SK-N-SH (cell line): ENCODE measurements around the gene PTGER1. TPM values are rescaled to one million over a fixed set of nuclear protein-coding genes. Genes with fewer than 3 reads are reported as not detected.

ENCODE experiments used
- CTCF ChIA-PET: fragments of 300-600, 350-600 bp; formaldehyde crosslinking; extraction: SDS; loops from one replicate; lab custom pipeline; 2021; lab: Yijun Ruan, JAX
- POLR2A ChIA-PET: fragments of 350-600 bp; sonication (Branson Sonifier 250); formaldehyde crosslinking; extraction: SDS; loops from one replicate; lab custom pipeline; 2020; ENCODE audit warnings: antibody characterized with exemption, inconsistent platforms; lab: Yijun Ruan, JAX
- DNase-seq: peaks from one replicate; pipeline ENCODE4 v3.0.0; 2012
- H2AFZ ChIP-seq: fragments of 200-600 bp; sonication (generic); 2 replicates; pipeline ENCODE4 v1.8.1; 2016; ENCODE audit warnings: antibody characterized with exemption, mild to moderate bottlenecking, low read depth
- H3F3A ChIP-seq: fragments of 200-600 bp; sonication (generic); replicated peaks from 2 replicates; pipeline ENCODE3; 2016; ENCODE audit warnings: antibody characterized with exemption, mild to moderate bottlenecking; ENCODE audit not compliant: insufficient read depth
- H3K27ac ChIP-seq, 2 experiments: fragments of 200-500 bp in 1 of 2; fragments of 200-600 bp in 1 of 2; sonication (Bioruptor generic) in 1 of 2; sonication (generic), shearing (Covaris generic) in 1 of 2; 2 replicates each; pipeline versions ENCODE4 v1.5.1 to v1.6.1; 2014 to 2016; ENCODE audit warnings: low read depth in 2 of 2, inconsistent platforms in 1 of 2, low read length in 1 of 2, mild to moderate bottlenecking in 1 of 2, mixed read lengths in 1 of 2
- H3K27me3 ChIP-seq: fragments of 200-600 bp; sonication (generic), shearing (Covaris generic); 2 replicates; pipeline ENCODE4 v1.6.1; 2016; ENCODE audit warnings: mixed run types; ENCODE audit not compliant: insufficient read depth
- H3K36me3 ChIP-seq, 2 experiments: fragments of 200-500 bp in 1 of 2; fragments of 200-600 bp in 1 of 2; sonication (Bioruptor generic) in 1 of 2; sonication (generic) in 1 of 2; replicated peaks in 1 of 2; 2 replicates each; pipeline versions ENCODE3 to v1.5.1; 2014 to 2016; ENCODE audit warnings: low read length in 1 of 2, mild to moderate bottlenecking in 1 of 2; ENCODE audit not compliant: insufficient read depth in 2 of 2, control insufficient read depth in 1 of 2
- H3K4me1 ChIP-seq, 2 experiments: fragments of 200-500 bp in 1 of 2; fragments of 200-600 bp in 1 of 2; sonication (Bioruptor generic) in 1 of 2; sonication (generic), shearing (Covaris generic) in 1 of 2; 2 replicates each; pipeline versions ENCODE4 v1.5.1 to v1.6.1; 2014 to 2016; ENCODE audit warnings: low read depth in 1 of 2, low read length in 1 of 2, mixed run types in 1 of 2; ENCODE audit not compliant: insufficient read depth in 2 of 2, control insufficient read depth in 1 of 2
- H3K4me2 ChIP-seq: fragments of 200-600 bp; sonication (generic), shearing (Covaris generic); 2 replicates; pipeline ENCODE4 v1.6.1; 2017; ENCODE audit warnings: mixed run types
- H3K4me3 ChIP-seq, 2 experiments: fragments of 200-500 bp in 1 of 2; fragments of 200-600 bp in 1 of 2; sonication (Bioruptor generic) in 1 of 2; sonication (generic), shearing (Covaris generic) in 1 of 2; 2 replicates each; pipeline versions ENCODE4 v1.5.1 to v1.8.1; 2014 to 2016; ENCODE audit warnings: low read depth in 2 of 2, inconsistent platforms in 1 of 2, low read length in 1 of 2, mild to moderate bottlenecking in 1 of 2, mixed read lengths in 1 of 2, moderate library complexity in 1 of 2
- H3K79me2 ChIP-seq: fragments of 200-600 bp; sonication (generic); 2 replicates; pipeline ENCODE4 v1.8.1; 2017; ENCODE audit warnings: mild to moderate bottlenecking; ENCODE audit not compliant: insufficient read depth
- H3K9ac ChIP-seq: fragments of 200-600 bp; sonication (generic); 2 replicates; pipeline ENCODE4 v1.6.1; 2017; ENCODE audit warnings: mixed run types
- H3K9me2 ChIP-seq: fragments of 200-600 bp; sonication (generic); 2 replicates; pipeline ENCODE4 v1.6.1; 2017; ENCODE audit warnings: mixed run types
- H3K9me3 ChIP-seq: fragments of 200-600 bp; sonication (generic); 2 replicates; pipeline ENCODE4 v1.6.1; 2017; ENCODE audit warnings: mixed run types, mild to moderate bottlenecking, moderate library complexity
- H4K20me1 ChIP-seq: fragments of 200-600 bp; sonication (generic); 2 replicates; pipeline ENCODE4 v1.6.1; 2017; ENCODE audit warnings: mild to moderate bottlenecking, mixed run types; ENCODE audit not compliant: insufficient read depth
- ELF1 ChIP-seq: IDR thresholded peaks from 2 replicates; pipeline ENCODE4 v1.4.0; 2012
- EZH2phosphoT487 ChIP-seq: fragments of 200-600 bp; sonication (generic); IDR thresholded peaks from 2 replicates; pipeline ENCODE4 v1.6.1; 2017; ENCODE audit warnings: low read depth, mixed run types, mild to moderate bottlenecking, antibody characterized with exemption, moderate library complexity, borderline replicate concordance
- FOSL2 ChIP-seq: IDR thresholded peaks from 2 replicates; pipeline ENCODE4 v1.4.0; 2012; ENCODE audit warnings: low read depth, mild to moderate bottlenecking, moderate library complexity, borderline replicate concordance
- GABPA ChIP-seq: IDR thresholded peaks from 2 replicates; pipeline ENCODE4 v1.4.0; 2012; ENCODE audit warnings: low read depth, mild to moderate bottlenecking
- GATA2 ChIP-seq: sonication (generic); formaldehyde crosslinking; IDR thresholded peaks from 2 replicates; pipeline ENCODE4 v1.5.0; 2020; ENCODE audit warnings: mild to moderate bottlenecking, missing genetic modification reagents
- JUND ChIP-seq: IDR thresholded peaks from 2 replicates; pipeline ENCODE4 v1.4.0; 2012
- MXI1 ChIP-seq: IDR thresholded peaks from 2 replicates; pipeline ENCODE4 v1.6.1; 2012; ENCODE audit warnings: mild to moderate bottlenecking, low read depth, low read length, improper control_type of control experiment
- NFIC ChIP-seq: IDR thresholded peaks from 2 replicates; pipeline ENCODE4 v1.4.0; 2012; ENCODE audit warnings: borderline replicate concordance
- POLR2AphosphoS5 ChIP-seq: IDR thresholded peaks from 2 replicates; pipeline ENCODE4 v1.6.1; 2012; ENCODE audit warnings: low read depth, low read length
- SIN3A ChIP-seq: IDR thresholded peaks from 2 replicates; pipeline ENCODE4 v1.6.1; 2012; ENCODE audit warnings: low read depth, mild to moderate bottlenecking, low read length, moderate library complexity, borderline replicate concordance
- TAF1 ChIP-seq: IDR thresholded peaks from 2 replicates; pipeline ENCODE4 v1.6.1; 2012; ENCODE audit warnings: low read depth, mild to moderate bottlenecking, low read length, moderate library complexity, borderline replicate concordance
- YY1 ChIP-seq: IDR thresholded peaks from 2 replicates; pipeline ENCODE4 v1.4.0; 2012; ENCODE audit warnings: low read depth, mild to moderate bottlenecking
- WGBS: methylation state at CpG from one replicate; pipeline ENCODE4 v1.1.6; 2017; ENCODE audit warnings: low lambda C conversion rate; 5-methylcytosine and 5-hydroxymethylcytosine counted together
- polyA plus RNA-seq, 3 experiments: library from polyadenylated mRNA; depleted of rRNA; stranded (reverse); fragments of >200 nt; gene quantifications; 2 replicates each; pipeline ENCODE4 v1.2.3, GENCODE V29; 2012
- TF ChIP-seq, protein P1 (sequence below): IDR thresholded peaks from 2 replicates; pipeline ENCODE4 v1.4.0; 2012; ENCODE audit warnings: low read depth, borderline replicate concordance
- TF ChIP-seq, protein P2 (sequence below): fragments of 200-600 bp; sonication (generic); IDR thresholded peaks from 2 replicates; pipeline ENCODE4 v1.6.1; 2017; ENCODE audit warnings: antibody characterized with exemption, mild to moderate bottlenecking, moderate library complexity
- TF ChIP-seq, protein P3 (sequence below): fragments of 150-350 bp; IDR thresholded peaks from 2 replicates; pipeline ENCODE4 v1.6.1; 2016; ENCODE audit warnings: mild to moderate bottlenecking, low read depth, low read length

Gene PTGER1
- polyA plus RNA-seq, 1 of the 3 experiments (the other 2 are of a cell fraction), result 6.0 TPM

DNA sequence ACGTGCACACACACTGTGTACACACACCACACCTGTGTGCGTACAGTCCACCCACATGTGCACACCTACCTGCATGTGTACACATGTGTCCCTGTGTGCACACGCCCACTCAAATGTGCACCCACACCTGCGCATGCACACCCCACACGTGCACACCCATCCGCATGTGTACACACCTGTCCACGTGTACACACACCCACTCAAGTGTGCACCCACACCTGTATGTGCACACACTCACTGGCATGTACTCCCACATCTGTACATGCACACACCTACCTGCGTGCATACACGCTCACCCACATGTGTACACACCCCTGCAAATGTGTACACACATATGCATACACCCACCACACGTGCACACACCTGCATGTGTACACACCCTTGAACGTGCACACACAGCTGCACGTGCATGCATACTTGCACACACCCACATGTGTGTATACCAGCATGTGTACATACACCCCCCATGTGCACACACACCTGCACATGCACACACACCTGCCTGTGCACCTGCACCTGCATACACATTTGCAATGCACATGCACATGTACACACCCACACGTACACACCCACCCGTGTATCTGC, 31.4 kb downstream of the PTGER1 start:
- no peaks in the 10 kb centered on the region for H3F3A ChIP-seq
- ChIA-PET POLR2A (no interaction called here), CTCF (no interaction called here)
- no peak overlapping the region for H3K27ac ChIP-seq
- peaks cover 0 to 24% of the 10 kb centered on the region in 2 experiments; a peak in 1 of 4 replicates for H3K4me1 ChIP-seq
- H3K4me3 ChIP-seq, result no peak overlapping the region
- H4K20me1 ChIP-seq, result peaks cover 15% of the 10 kb centered on the region
- H3K36me3 ChIP-seq, result peaks cover 30 to 32% of the 10 kb centered on the region in 2 experiments
- H2AFZ ChIP-seq, result no peak overlapping the region
- H3K9me3 ChIP-seq, result no peaks in the 10 kb centered on the region
- H3K79me2 ChIP-seq, result peaks cover 27% of the 10 kb centered on the region
- no peak for DNase-seq
- H3K4me2 ChIP-seq, result no peak overlapping the region
- TF ChIP-seq SIN3A (no peak), JUND (no peak), POLR2AphosphoS5 (no peak), NFIC (no peak), TAF1 (no peak)
- TF ChIP-seq, protein P1, sequence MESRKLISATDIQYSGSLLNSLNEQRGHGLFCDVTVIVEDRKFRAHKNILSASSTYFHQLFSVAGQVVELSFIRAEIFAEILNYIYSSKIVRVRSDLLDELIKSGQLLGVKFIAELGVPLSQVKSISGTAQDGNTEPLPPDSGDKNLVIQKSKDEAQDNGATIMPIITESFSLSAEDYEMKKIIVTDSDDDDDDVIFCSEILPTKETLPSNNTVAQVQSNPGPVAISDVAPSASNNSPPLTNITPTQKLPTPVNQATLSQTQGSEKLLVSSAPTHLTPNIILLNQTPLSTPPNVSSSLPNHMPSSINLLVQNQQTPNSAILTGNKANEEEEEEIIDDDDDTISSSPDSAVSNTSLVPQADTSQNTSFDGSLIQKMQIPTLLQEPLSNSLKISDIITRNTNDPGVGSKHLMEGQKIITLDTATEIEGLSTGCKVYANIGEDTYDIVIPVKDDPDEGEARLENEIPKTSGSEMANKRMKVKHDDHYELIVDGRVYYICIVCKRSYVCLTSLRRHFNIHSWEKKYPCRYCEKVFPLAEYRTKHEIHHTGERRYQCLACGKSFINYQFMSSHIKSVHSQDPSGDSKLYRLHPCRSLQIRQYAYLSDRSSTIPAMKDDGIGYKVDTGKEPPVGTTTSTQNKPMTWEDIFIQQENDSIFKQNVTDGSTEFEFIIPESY, result no peak
- WGBS, result 93% methylated on average over 12 of the region's 14 CpGs
- no peak overlapping the region for H3K9ac ChIP-seq
- no peaks in the 10 kb centered on the region for H3K9me2 ChIP-seq
- no peaks in the 10 kb centered on the region for H3K27me3 ChIP-seq

DNA sequence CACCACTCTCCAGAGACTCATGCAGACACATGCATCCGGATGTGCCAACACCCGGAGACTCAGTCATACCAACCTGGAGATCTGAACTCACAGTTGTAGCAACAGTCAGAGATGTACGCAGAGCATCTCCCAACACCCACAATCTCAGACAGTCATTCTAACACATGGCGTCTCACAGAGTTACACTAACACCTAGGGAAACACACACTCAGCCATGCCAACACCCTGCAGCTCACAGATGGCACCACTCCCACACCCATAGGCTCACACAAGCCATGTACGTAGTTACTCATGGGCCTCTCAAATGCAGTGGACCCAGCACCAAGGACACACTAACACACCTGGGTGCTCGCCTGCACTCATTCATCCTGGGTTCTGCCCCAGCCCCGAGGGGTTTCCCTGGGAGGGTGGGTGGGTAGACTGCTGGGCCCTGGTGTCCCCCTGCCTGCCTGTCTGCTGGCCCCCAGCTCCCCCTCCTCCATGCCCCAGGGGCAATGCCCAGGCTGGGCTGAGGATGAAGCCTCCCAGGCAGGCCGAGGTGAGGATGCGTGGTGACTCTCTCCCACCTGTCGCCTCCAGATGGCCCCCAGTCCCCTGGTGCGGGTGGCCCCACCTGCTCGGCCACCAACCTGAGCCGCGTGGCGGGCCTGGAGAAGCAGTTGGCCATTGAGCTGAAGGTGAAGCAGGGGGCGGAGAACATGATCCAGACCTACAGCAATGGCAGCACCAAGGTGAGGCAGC, 32.1 kb downstream of the PTGER1 start:
- peaks cover 19% of the 10 kb centered on the region for H4K20me1 ChIP-seq
- no peak overlapping the region for H2AFZ ChIP-seq
- H3K36me3 ChIP-seq, result peaks cover 25 to 27% of the 10 kb centered on the region in 2 experiments
- DNase-seq, result no peak
- no peak overlapping the region for H3K9ac ChIP-seq
- H3K4me3 ChIP-seq, result no peak overlapping the region
- H3K79me2 ChIP-seq, result peaks cover 34% of the 10 kb centered on the region
- WGBS, result 94% methylated on average over 6 of the region's 16 CpGs
- H3K27me3 ChIP-seq, result no peaks in the 10 kb centered on the region
- no peaks in the 10 kb centered on the region for H3K9me2 ChIP-seq
- no peaks in the 10 kb centered on the region for H3F3A ChIP-seq
- POLR2A ChIA-PET, result no interaction called here
- H3K27ac ChIP-seq, result no peak overlapping the region
- H3K4me2 ChIP-seq, result no peak overlapping the region
- no peaks in the 10 kb centered on the region for H3K9me3 ChIP-seq
- peaks cover 0 to 24% of the 10 kb centered on the region in 2 experiments; a peak in 1 of 4 replicates for H3K4me1 ChIP-seq
- CTCF ChIA-PET, result no interaction called here
- TF ChIP-seq, protein P1, result no peak
- TF ChIP-seq FOSL2, result no peak
- TF ChIP-seq, protein P2, sequence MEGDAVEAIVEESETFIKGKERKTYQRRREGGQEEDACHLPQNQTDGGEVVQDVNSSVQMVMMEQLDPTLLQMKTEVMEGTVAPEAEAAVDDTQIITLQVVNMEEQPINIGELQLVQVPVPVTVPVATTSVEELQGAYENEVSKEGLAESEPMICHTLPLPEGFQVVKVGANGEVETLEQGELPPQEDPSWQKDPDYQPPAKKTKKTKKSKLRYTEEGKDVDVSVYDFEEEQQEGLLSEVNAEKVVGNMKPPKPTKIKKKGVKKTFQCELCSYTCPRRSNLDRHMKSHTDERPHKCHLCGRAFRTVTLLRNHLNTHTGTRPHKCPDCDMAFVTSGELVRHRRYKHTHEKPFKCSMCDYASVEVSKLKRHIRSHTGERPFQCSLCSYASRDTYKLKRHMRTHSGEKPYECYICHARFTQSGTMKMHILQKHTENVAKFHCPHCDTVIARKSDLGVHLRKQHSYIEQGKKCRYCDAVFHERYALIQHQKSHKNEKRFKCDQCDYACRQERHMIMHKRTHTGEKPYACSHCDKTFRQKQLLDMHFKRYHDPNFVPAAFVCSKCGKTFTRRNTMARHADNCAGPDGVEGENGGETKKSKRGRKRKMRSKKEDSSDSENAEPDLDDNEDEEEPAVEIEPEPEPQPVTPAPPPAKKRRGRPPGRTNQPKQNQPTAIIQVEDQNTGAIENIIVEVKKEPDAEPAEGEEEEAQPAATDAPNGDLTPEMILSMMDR, result no peak
- TF ChIP-seq, protein P3, sequence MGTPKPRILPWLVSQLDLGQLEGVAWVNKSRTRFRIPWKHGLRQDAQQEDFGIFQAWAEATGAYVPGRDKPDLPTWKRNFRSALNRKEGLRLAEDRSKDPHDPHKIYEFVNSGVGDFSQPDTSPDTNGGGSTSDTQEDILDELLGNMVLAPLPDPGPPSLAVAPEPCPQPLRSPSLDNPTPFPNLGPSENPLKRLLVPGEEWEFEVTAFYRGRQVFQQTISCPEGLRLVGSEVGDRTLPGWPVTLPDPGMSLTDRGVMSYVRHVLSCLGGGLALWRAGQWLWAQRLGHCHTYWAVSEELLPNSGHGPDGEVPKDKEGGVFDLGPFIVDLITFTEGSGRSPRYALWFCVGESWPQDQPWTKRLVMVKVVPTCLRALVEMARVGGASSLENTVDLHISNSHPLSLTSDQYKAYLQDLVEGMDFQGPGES, result no peak
- TF ChIP-seq YY1, result no peak
- TF ChIP-seq EZH2phosphoT487, result no peak
- TF ChIP-seq GATA2 (CRISPR knock-in tag), result no peak
- TF ChIP-seq GABPA, result no peak
- no peak for TF ChIP-seq ELF1
- TF ChIP-seq NFIC, result no peak
- TF ChIP-seq MXI1, result no peak
